Left lung (tissue), 10 donors: Measurements from ENCODE around the gene PEPD. TPM values are rescaled to one million over a fixed set of nuclear protein-coding genes. Genes with fewer than 3 reads are reported as not detected.

Source experiments
- ATAC-seq: fragments of 200-7000 bp; cut with Tn5 transposase; one replicate; pipeline ENCODE4 v1.9.1; 2020; ENCODE audit warnings: moderate library complexity
- DNase-seq, 4 donors: peaks; one replicate each; pipeline ENCODE4 v3.0.0-alpha.2; 2013 to 2020
- H3K27ac ChIP-seq, 2 donors: fragments of 200-600 bp; sonication (generic) in 1 of 2; one replicate each; pipeline versions ENCODE4 v1.5.0 to v1.8.0; 2020 to 2021
- H3K27me3 ChIP-seq, 2 donors: fragments of 200-600 bp; sonication (generic) in 1 of 2; one replicate each; pipeline versions ENCODE4 v1.5.0 to v1.8.0; 2020 to 2021
- H3K36me3 ChIP-seq, 2 donors: fragments of 200-600 bp; sonication (generic) in 1 of 2; one replicate each; pipeline versions ENCODE4 v1.5.0 to v1.8.0; 2020 to 2021
- H3K4me1 ChIP-seq, 2 donors: fragments of 200-600 bp; one replicate each; pipeline ENCODE4 v1.8.0; 2021
- H3K4me3 ChIP-seq, 2 donors: fragments of 200-600 bp; sonication (generic) in 1 of 2; one replicate each; pipeline versions ENCODE4 v1.5.0 to v1.8.0; 2020 to 2021; ENCODE audit warnings: mild to moderate bottlenecking in 1 of 2
- H3K9me3 ChIP-seq, 2 donors: fragments of 200-600 bp; sonication (generic) in 1 of 2; one replicate each; pipeline versions ENCODE4 v1.5.0 to v1.8.0; 2020 to 2021
- CTCF ChIP-seq, 2 donors: fragments of 200-600 bp; sonication (generic) in 1 of 2; IDR thresholded peaks; one replicate each; pipeline versions ENCODE4 v1.5.0 to v1.8.0; 2021; ENCODE audit warnings: antibody characterized with exemption in 2 of 2
- intact Hi-C, 2 donors: fragments of 100-400 bp; cut with DNase I; formaldehyde crosslinking; loops; one replicate each; pipeline versions ENCODE4 v1.11.2 to v1.14.2; 2022
- polyA plus RNA-seq, 6 donors: library from polyadenylated mRNA; unstranded; fragments of 120-200 nt; gene quantifications; one replicate each; pipeline ENCODE4 v1.2.1, GENCODE V29; 2013; ENCODE audit not compliant: insufficient read length in 6 of 6
- total RNA-seq, 2 donors: library from RNA; stranded (reverse); fragmentation: NEBNext Ultra II Directional; extraction: Animal tissue kit (Norgen Biotek cat#: 25700); gene quantifications; one replicate each; pipeline ENCODE4 v1.2.1, GENCODE V29; 2021
- donor health status: DM: no; HTN: yes; CAD: no.
- donor health status: DM: no; HTN: no; CAD: no.

PEPD gene
- total and polyA plus RNA-seq, 8 donors: 41.2 to 90.1 (median 46.2) TPM

- ATAC-seq (no peak), DNase-seq (peak in 1 of 4 donors; percentile 8)
- Histone ChIP-seq H3K4me1 (no peaks in the 10 kb centered on the region), H3K9me3 (no peaks in the 10 kb centered on the region), H3K27me3 (no peaks in the 10 kb centered on the region), H3K27ac (no peak overlapping the region), H3K4me3 (no peak overlapping the region), H3K36me3 (no peaks in the 10 kb centered on the region)
- intact Hi-C loops: no loop called here
- no peak for TF ChIP-seq CTCF (IDR thresholded peaks at IDR 0.05)
Measured at GRCh38 chr19:33443638-33444561, 77.7 kb downstream of the PEPD start.

GRCh38 chr19:33442706-33443105 lies 78.9 kb downstream of the PEPD start:
- Histone ChIP-seq H3K27me3 (no peaks in the 10 kb centered on the region), H3K9me3 (no peaks in the 10 kb centered on the region), H3K36me3 (no peaks in the 10 kb centered on the region), H3K4me1 (no peaks in the 10 kb centered on the region), H3K27ac (no peak overlapping the region), H3K4me3 (no peak overlapping the region)
- DNase-seq: peak in 1 of 4 donors; percentile 13
- TF ChIP-seq CTCF (IDR thresholded peaks at IDR 0.05): no peak
- intact Hi-C loops: no loop called here
- ATAC-seq: no peak

GRCh38 chr19:33441828-33442227 lies 79.8 kb downstream of the PEPD start:
- no peaks in the 10 kb centered on the region for H3K36me3 ChIP-seq
- intact Hi-C loops: no loop called here
- H3K27ac ChIP-seq: no peak overlapping the region
- H3K4me3 ChIP-seq: no peak overlapping the region
- no peaks in the 10 kb centered on the region for H3K27me3 ChIP-seq
- TF ChIP-seq CTCF (IDR thresholded peaks at IDR 0.05): no peak
- DNase-seq (peak in 1 of 4 donors; percentile 7), ATAC-seq (no peak)
- H3K4me1 ChIP-seq: no peaks in the 10 kb centered on the region
- no peaks in the 10 kb centered on the region for H3K9me3 ChIP-seq

- intact Hi-C loops: no loop called here
- Histone ChIP-seq H3K4me3 (no peak overlapping the region), H3K4me1 (no peaks in the 10 kb centered on the region), H3K27ac (no peak overlapping the region), H3K27me3 (no peaks in the 10 kb centered on the region), H3K36me3 (no peaks in the 10 kb centered on the region), H3K9me3 (no peaks in the 10 kb centered on the region)
- DNase-seq: peak in 2 of 4 donors; percentile 15 to 70
- no peak for ATAC-seq
- no peak for TF ChIP-seq CTCF (IDR thresholded peaks at IDR 0.05)
Measured at GRCh38 chr19:33441277-33441699, 80.3 kb downstream of the PEPD start.

- no peak overlapping the region for H3K27ac ChIP-seq
- ATAC-seq (no peak), DNase-seq (peak in 2 of 4 donors; percentile 16 to 37)
- TF ChIP-seq CTCF (IDR thresholded peaks at IDR 0.05): no peak
- H3K27me3 ChIP-seq: no peaks in the 10 kb centered on the region
- H3K4me3 ChIP-seq: no peak overlapping the region
- H3K36me3 ChIP-seq: peaks cover 0 to 1% of the 10 kb centered on the region in 2 donors
- intact Hi-C loops: no loop called here
- H3K9me3 ChIP-seq: no peaks in the 10 kb centered on the region
- no peaks in the 10 kb centered on the region for H3K4me1 ChIP-seq
Measured at GRCh38 chr19:33440682-33441081, 80.9 kb downstream of the PEPD start.
